ENCODE data around the gene RNFT2.
A peak's percentile ranks its signal among the peaks of the same experiment; 100 is the strongest.

Gene RNFT2, protein sequence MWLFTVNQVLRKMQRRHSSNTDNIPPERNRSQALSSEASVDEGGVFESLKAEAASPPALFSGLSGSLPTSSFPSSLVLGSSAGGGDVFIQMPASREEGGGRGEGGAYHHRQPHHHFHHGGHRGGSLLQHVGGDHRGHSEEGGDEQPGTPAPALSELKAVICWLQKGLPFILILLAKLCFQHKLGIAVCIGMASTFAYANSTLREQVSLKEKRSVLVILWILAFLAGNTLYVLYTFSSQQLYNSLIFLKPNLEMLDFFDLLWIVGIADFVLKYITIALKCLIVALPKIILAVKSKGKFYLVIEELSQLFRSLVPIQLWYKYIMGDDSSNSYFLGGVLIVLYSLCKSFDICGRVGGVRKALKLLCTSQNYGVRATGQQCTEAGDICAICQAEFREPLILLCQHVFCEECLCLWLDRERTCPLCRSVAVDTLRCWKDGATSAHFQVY

DNA sequence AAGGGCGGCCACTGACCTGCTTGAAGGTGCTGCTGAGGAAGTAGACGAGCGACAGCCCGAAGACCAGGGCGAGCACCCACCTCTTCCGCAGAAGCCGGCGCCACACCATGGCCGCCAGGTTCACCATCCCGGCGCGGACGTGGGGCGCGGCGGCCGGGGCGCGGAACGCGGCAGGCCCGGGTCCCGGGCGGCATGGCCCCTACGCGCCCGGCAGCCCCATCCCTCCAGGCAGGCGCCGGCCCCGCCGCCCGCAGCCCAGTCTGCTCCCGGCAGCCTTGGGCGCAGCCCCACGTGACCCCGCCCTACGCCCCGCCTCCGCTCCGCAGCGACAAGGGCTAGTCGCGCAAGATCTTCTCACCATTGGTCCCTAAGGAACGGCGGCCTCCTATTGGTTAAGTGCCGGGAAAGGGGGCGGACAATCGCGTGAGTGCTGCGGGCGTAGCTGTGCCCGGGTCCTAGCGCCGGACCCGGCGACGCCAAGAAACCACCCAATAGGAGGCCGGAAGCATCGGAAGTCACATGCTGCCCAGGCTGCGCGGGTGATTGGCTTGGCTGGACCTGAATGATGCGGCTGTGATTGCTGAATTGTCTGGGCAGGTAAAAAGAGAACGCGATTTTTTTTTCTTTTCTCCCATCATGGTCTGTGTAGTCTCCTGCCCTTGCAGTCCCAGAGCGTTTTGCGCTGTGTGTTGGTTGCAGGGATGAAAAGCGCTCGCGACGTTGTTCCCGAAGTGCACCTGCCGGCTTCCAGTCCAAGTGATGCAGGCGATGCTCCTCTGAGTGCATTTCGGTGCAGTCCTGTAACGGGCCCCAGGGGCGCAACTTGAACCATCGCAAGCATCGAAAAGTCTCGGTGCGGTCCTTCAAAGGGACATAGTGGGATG, at the start of gene RNFT2, which contains the start of gene SPRING1:
Gene RNFT2 (plus strand): TSS at position 542 of the 884 bp plus-strand sequence. CDS start 2,183 bp downstream, outside the sequence.
Gene SPRING1 (minus strand): TSS at position 296 of the 884 bp plus-strand sequence. CDS start 169 bp downstream, at position 127.
- DNase-seq (ENCODE audit: low read depth) = peak; percentile 93

DNA sequence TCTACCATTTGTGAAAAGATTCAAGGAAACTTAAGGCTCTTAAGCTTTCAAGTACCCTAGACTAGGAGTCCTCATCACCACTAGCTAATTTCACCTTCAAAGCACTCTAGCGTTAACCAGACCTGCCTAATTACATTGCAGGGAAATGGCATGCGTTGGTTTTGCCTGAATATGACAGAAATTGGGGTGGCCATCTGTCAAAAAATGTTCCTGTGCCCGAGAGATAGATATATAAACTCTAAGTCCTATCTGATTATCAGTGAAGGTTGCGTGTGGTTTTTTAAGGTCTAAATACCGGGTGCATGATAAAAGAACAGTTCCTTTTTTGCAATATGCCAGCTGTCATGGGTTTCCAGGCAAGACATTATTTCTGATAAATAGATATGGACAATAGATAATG, 48.6 kb upstream of the RNFT2 start:
- no peak for DNase-seq (ENCODE audit: low read depth)

DNA sequence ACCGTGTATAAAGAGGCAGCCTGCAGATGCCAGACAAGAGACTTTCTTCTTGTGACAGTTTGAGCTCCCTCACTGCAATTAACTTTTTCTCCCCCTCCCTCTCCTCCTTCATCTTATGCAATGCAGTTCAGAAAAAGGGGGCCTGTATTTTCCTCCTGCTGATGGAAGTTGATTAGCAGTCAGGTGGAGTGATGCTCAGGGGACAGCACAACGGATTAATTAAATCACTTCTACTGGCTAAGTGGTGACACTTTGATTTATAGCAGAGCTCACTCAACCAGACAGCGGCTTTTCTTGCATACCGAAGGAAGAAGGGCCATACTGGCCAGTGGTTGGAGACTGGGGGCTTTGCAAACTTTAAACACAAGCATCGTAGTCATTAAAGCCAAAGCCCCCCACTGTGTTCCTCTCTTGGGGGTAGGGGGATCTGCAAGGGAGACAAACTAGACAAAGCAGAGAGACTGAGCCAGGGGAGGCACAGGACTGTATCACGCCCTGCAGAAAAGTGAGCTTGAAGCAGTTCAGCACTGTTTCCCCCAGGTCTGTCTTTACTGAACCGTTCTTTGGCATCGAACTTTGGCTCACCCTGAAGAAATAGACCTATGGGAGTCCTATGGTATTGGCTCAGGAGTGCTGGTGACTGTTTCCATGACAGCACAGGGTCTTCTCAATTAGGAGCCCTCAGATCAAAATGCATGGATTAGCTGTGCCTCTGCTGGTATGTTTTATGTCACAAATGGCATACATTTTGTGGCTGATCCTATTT, 48.0 kb upstream of the RNFT2 start:
- DNase-seq (ENCODE audit: low read depth) = no peak

DNA sequence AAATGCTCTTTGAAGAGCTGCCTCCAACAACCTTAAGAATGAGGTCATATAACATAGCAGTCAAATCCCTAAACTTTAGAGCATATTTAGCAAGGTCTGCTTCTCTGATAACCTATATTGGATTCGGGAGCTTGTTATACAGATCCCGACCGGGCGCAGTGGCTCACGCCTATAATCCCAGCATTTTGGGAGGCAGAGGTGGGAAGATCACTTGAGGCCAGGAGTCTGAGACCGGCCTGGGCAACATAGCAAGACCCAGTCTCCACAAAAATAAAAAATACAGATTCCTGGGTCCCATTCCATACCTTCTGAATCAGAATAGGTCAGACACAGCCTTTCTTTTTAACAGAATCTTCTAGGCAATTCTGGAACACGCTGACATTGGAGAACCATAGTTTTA, 46.9 kb upstream of the RNFT2 start:
- DNase-seq (ENCODE audit: low read depth) = no peak

DNA sequence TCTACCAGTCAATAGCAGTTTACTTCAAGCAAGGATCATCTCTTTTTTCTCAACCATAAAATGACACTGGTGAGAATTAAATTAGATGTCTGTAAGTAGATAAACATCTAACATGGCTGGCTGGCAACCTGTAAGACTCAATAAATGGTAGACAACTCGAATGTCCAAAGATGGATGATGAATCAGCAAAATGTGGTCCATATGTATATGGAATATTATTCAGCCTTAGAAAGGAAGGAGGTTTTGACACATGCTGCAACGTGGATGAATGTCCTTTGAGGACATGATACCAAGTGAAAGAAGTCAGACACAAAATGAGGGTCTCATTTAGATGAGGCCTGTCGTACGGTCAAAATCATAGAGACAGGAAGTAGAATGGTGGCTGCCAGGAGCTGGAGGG, 46.5 kb upstream of the RNFT2 start:
- no peak for DNase-seq (ENCODE audit: low read depth)

DNA sequence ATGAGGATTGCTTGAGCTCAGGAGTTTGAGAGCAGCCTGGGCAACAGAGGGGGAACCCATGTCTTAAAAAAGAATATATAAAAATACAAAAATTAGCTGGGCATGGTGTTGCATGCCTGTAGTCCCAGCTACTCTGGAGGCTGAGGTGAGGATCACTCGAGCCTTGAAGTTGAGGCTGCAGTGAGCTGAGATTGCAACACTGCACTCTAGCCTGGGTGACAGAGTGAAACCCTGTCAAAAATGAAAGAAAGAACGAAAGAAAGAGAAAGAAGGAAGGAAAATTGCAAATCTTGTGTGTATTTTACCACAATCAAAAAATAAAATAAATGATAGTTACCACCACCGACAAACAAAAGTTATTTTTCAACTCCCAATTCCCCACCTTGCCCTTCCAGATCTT, 45.5 kb upstream of the RNFT2 start:
- no peak for DNase-seq (ENCODE audit: low read depth)

DNA sequence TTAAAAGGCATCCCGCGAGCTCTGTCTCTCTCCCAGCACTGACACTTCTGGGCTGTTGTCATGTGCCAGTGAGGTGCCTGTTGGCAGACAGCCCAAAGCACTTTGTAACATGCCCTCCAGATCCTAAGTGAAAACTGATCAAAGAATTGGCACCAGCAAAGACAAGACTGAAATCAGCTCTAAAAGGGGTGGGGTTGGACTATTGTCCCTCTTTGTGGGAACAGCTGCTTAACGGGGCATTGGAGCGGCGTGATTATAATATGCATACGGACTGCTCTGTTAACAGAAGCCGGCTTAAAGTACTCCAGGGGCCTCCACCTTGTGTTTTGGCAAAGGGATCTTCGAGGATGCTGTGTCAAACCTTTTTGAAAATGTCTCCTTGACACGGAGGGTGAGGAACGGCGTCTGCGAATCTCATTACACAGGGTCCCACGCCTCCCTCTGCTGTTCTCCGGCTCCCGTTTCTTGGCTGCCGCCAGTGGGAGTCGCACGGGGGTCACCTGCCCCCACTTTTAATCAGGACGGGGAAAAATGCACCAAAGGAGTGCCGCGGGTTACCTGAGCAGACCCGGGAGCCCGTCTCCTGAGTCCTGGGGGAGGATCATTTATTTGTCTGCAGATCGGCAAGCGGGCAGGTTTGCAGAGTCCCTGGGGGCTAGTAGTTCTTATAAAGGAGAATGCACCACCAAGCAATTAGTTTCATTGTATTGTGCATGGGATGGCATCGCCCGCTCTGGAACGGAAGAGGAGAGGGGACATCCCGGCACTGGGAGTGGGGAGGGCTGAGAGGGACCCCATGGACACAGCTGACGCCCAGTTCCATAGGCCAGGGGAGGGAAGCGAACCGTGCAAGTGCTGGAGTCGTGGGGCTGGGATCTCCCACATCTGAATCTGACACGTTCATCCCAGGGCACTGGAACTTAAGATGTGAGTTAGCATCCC, 44.6 kb upstream of the RNFT2 start:
- no peak for DNase-seq (ENCODE audit: low read depth)

DNA sequence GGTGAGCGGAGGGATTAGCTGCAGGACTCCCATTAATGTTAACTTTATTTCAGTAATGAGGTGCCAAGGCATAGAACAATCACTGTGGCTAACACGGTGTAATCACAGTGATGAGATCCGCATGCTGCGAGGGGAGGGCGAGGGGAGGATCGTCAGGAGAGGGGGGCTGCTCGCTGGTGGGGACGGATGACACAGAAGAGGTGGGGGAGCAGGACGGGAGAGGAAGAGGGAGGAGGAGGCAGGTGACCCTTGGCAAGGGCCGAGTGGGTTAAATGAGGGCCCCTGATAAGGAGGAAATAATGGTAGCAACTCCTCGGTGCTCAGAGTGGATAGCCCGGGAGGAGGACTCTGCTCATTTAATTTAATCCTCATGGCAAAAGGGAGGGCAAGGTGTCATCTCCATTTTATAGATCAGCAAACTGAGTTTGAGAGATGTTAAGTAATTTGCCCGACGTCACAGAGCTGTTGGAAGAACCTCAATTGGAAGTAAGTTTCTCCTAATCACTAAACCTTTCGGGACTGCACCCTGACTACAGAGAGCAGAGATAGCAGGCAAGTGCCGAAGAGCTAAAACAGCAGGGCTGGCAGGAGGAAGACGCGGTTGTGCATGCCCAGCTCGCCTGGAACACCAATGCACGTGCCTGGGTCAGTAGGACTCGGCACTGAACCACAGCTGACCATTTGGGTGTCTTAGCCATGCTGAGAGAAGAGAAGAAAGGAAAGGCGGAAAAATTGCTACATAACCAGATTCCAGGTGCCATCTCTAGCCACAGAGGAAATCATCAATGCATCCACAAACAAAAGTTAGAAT, 43.3 kb upstream of the RNFT2 start:
- DNase-seq (ENCODE audit: low read depth) = no peak

DNA sequence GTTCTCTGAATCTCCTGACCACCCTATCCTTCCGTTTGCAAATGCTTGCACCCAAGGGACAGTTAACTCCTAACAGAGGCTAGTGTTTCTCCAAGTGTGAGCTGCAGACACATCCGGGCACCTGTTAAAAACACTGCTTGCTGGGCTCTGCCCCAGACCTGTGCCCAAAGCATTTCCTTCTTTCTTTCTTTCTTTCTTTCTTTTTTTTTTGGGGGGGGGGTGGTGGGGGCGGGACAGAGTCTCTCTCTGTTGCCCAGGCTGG, 42.7 kb upstream of the RNFT2 start:
- no peak for DNase-seq (ENCODE audit: low read depth)

DNA sequence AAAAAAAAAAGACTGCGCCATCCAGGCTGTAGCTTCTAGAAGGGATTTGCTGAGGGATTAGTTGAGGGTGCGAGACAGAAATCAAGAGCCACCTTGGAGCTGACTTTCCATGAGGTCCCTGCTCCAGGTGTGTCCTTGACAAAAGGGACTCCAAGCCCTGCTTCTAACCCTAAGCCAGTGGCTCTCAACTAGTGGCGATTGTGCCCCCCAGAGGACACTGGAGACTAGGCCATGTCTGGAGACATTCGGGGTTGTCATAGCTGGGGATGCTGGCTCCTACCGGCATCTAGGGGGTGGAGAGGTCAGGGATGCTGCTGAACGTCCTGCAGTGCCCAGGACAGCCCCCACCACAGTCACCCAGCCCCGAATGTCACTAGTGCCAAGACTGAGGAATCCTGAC, 40.8 kb upstream of the RNFT2 start:
- DNase-seq (ENCODE audit: low read depth) = no peak

DNA sequence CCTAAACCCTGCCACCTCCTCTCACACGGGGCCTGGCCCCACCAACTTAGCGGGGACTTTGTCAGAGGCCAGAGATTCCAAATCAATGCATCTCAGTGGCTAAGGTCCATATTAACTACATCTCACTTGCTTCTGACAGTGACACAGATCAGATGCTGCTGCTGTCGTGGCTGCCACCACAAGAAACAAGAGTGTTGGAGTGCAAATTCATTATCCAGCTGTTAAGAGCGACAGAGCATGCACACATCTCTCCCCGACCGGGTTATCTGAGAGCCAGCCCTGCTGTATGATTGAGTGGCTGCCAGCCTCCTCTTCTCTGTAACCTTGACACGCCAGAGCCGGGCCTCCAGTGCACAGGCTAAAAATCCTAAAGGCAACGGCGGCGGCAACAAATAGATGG, 40.4 kb upstream of the RNFT2 start:
- no peak for DNase-seq (ENCODE audit: low read depth)

DNA sequence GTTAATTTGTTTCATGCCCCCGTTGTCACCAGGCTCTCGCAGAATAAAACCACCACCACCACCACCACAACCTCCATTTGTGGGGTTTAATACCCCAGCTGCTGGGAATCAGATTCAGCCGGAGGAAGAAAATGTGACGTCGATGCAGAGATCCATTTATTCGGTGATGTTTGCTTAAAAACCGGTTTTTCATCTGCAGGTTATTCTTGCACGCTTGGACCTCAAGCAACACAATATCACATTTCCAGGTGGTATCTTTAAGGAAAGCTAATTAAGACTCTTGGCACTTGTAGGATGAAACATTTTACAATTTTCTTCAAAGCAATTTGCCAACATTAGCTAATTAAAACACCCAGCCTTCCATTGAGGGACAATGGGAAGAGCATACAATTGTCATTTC, 40.0 kb upstream of the RNFT2 start:
- DNase-seq (ENCODE audit: low read depth) = no peak

DNA sequence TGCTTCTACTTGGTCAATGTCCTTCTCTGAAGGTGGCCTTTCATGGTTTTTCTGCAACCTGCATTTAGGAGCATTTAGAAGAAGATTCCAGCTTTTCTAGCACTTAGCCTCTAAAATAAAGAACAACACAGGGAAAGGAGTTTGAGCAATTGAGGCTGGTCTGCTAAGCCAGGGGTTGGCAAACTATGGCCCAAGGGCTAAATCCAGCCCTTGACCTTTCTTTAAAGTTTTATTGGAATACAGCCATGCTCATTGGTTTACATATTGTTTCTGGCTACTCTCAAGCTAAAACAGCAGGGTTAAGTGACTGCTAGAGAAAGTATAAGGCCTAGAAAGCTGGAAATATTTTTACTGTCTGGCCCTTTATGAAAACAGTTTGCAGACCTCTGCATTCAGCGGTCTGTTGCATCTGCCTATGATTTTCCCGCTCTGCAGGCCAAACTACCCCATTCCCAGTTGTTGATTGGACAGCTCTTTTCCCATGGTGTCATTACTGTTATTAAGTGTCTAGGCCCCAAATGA, 39.5 kb upstream of the RNFT2 start:
- no peak for DNase-seq (ENCODE audit: low read depth)

DNA sequence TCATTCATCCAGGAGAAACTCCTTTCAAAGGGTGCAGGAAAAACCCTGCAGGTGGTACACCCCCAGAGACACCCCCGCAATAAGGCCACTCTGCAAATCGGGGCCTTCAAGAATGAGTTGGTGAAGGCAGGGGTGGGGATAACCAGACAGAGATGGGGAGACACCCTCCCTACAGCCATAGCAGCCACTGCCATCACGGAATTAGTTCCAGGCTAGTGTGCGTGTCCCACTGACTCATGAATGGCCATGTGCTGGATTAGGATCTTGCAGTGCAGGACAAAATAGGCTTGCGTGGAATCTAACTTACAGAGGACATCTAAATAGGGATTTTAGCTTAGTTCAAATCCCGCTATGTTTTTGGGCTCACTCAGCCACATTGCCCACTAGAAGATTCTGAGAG, 38.0 kb upstream of the RNFT2 start:
- DNase-seq (ENCODE audit: low read depth) = no peak

DNA sequence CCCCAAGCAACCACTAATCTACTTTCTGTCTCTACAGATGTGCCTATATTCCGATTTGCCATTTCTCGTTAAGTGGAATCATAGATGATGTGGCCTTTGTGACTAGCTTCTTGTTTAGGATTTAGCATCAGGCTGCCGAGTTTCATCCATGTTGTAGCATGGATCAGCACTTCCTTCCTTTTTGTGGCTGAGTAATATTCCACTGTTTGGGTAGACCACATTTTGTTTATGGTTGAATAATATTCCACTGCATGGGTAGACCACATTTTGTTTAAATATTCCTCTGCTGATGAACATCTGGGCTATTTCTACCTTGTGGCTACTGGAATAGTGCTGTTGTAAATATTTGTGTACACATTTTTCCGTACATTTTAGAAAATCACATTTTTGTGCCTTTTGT, 36.7 kb upstream of the RNFT2 start:
- DNase-seq (ENCODE audit: low read depth) = no peak

DNA sequence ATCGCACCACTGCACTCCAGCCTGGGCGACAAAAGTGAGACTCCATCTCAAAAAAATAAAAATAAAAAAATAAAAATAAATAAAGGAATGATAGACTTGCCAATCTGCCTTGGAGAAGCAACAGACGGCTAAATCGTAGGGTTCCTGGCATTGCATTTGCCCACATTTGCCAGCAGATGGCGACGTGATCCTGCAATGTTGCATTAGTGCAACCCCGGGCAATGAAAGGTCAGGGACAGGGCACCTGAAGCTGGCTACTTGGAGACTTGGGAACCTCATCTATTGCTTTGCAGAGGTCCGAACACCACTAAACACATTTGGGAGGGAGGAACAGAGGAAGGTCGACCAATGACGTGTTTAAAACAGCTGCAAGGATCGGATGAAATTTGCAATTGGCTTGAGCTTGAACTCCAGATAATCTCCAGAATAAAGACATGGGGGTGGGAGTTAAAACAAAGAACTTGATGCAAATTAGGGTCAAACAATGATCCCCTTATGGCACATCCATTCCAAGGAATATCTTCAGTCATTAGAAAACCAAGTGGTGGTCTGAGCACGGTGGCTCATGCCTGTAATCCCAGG, 34.8 kb upstream of the RNFT2 start:
- peak; percentile 36 for DNase-seq (ENCODE audit: low read depth)

DNA sequence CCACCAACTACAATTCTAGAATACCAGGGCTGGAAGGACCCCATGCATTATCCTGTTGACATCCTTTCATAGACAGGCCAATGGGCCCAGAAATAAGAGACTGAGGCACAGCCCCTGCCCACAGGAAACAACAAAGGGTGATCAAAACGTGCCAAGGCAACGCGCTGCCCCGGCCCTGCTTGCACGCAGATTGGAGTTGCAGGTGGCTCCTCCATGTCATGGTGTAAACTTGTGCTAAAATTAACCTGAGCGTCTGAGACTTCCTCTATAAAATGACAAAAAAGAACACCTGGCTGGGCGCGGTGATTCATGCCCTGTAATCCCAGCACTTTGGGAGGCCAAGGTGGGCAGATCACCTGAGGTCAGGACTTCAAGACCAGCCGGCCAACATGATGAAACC, 30.4 kb upstream of the RNFT2 start:
- DNase-seq (ENCODE audit: low read depth) = no peak

DNA sequence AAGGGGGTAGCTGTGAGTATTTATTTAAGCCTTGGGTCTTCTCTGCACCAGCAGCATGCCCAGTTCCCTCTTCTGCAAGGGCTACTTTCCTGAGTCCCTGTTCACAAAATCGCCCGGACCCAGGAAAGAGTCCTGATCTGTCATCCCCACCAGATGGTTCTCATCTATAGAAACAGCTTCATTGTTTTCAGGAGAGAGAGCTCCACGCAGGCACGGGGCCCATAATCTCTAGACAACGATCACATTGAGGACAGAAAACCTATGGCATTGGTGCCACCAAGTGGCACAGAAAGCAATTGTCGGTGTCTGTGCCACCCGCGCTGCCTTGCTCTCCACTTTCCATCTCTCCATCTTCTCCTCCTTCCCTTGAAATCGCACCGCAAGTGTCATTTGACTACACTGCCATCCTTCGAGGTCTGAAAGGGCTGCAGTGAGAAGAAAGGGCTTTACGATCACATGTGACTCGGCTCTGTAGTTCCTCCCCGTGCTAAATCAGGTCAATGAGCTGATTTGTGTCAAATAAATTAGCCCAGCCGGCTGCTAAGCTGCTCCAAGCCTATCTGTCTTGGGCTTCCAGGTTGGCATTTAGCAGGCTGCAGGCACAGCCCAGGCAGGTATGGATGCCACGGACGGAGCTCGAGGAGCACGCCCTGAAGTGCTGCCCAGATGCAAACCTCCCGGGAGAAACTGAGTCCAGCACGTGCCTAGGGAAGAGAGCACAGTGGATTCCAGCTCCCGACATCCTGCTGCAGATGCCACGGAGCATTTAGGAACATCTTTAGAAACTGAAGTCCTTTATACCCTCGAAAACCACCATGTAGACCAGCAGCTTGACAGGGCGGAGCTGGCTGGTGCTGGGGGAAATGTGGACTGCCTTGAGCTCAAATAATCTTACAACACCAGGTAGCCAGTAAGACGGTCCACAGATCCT, 29.0 kb upstream of the RNFT2 start:
- peak; percentile 3 for DNase-seq (ENCODE audit: low read depth)

DNA sequence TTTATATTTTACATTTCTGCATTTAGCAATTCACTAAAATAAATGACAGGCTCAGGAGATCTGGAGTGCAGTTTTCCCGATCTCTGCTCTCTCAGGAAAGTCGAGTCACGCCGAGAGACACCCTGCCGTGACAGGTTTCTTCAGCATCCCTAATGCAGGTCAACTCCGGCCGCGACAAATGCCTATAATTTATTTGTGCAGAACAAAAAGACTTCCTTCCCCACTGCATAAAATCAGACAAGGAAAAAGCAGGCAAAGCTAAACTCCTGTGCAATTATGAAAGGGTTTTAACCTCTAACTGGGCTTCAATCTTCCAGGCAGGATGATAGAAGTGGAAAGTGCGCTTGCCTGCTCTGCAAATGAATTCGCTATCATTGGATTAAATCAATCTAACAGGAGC, 28.3 kb upstream of the RNFT2 start:
- DNase-seq (ENCODE audit: low read depth) = no peak

All from stimulated activated CD8-positive, alpha-beta memory T cell treated with anti-CD3 and anti-CD28 coated beads, Interleukin-15, amount 100 ng/mL, for 24 hours (primary cell).